PFSK-1 (cell line): Measurements from ENCODE around the gene GNB3.

Experiments used
- FOXP2 ChIP-seq: optimal IDR thresholded peaks from 2 replicates; pipeline ENCODE3; 2011; ENCODE audit warnings: borderline replicate concordance, control low read depth, inconsistent platforms; ENCODE audit not compliant: insufficient read depth; ENCODE audit errors: extremely low read length, extremely low read depth
- POLR2AphosphoS5 ChIP-seq: IDR thresholded peaks from 2 replicates; pipeline ENCODE4 v1.6.1; 2012; ENCODE audit warnings: low read depth, mild to moderate bottlenecking, control low read depth, low read length, moderate library complexity
- REST ChIP-seq, 2 experiments: IDR thresholded peaks; 2 replicates each; pipeline versions ENCODE4 v1.6.1 to v1.8.0; 2011 to 2012; ENCODE audit warnings: low read depth in 2 of 2, low read length in 2 of 2, control low read depth in 1 of 2, inconsistent platforms in 1 of 2, mild to moderate bottlenecking in 1 of 2, moderate library complexity in 1 of 2; ENCODE audit not compliant: insufficient read depth in 1 of 2
- SIN3A ChIP-seq: IDR thresholded peaks from 2 replicates; pipeline ENCODE4 v1.6.1; 2012; ENCODE audit warnings: mild to moderate bottlenecking, low read length, moderate library complexity, borderline replicate concordance; ENCODE audit not compliant: insufficient read depth
- TAF1 ChIP-seq: IDR thresholded peaks from 2 replicates; pipeline ENCODE4 v1.6.1; 2012; ENCODE audit warnings: low read length, control low read depth, borderline replicate concordance; ENCODE audit not compliant: insufficient read depth

Gene GNB3

DNA sequence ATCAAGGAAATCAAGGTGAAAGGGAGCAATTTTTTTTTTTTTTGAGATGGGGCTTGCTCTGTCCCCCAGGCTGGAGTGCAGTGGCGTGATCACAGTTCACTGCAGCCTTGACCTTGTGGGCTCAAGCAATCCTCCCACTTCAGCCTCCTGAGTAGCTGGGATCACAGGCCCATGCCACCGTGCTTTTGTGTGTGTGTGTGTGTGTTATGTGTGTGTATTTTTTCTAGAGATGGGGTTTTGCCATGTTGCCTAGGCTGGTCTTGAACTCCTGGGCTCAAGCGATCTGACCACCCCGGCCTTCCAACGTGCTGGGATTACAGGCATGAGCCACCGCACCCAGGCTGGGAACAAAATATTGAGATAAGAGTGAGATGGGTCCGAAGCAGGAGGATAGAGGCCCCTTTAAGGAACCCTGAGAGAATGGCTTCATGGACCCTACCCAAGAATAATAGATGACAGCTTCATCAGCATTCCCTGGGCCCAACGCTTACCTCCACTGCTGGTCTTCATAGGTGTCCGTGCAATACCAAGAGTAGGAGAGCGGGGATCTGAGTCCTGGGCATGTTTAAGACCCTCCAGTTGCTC is 9.3 kb downstream of the GNB3 start:
- no peak for TF ChIP-seq TAF1
- no peak for TF ChIP-seq FOXP2
- no peak for TF ChIP-seq REST (IDR thresholded peaks at IDR 0.05; ENCODE audit: insufficient read depth in 1 of 2, low read depth in 2 of 2, low read length in 2 of 2)
- no peak for TF ChIP-seq POLR2AphosphoS5
- TF ChIP-seq SIN3A, result no peak

DNA sequence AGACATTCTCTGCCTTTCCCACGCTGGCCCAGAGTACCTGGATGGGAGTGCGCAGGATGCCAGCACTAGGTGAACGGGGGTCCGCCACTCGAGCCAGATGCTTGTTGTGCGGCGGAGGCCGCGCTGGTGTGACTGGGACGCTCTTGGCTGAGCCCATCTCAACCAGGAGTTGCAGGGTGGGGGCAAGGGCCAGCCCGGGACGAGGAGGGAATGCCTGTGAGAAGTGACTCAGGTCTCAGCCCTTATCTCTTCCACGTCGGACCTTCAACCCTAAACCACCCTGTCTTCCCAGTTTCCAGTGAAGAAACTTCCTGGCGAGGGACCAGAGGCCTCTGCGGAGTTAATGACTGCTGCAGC is 10.0 kb downstream of the GNB3 start:
- TF ChIP-seq REST (IDR thresholded peaks at IDR 0.05; ENCODE audit: insufficient read depth in 1 of 2, low read depth in 2 of 2, low read length in 2 of 2), result no peak
- TF ChIP-seq FOXP2, result no peak
- no peak for TF ChIP-seq TAF1

GRCh38 chr12:6851153-6851920 is 10.6 kb downstream of the GNB3 start, which contains the start of gene CDCA3:
Gene CDCA3, minus strand, starts transcription at chr12:6851286. Its CDS starts 334 bp downstream, at chr12:6850952.
- TF ChIP-seq TAF1 (peak; percentile 67; the same call in 1 of the 2 replicates), REST (IDR thresholded peaks at IDR 0.05; ENCODE audit: insufficient read depth in 1 of 2, low read depth in 2 of 2, low read length in 2 of 2) (no peak), POLR2AphosphoS5 (peak; percentile 80; the same call in 1 of the 2 replicates), SIN3A (peak; percentile 97), FOXP2 (no peak)

- TF ChIP-seq FOXP2 (peak; percentile 82), TAF1 (no peak), REST (IDR thresholded peaks at IDR 0.05; ENCODE audit: insufficient read depth in 1 of 2, low read depth in 2 of 2, low read length in 2 of 2) (no peak), POLR2AphosphoS5 (peak; percentile 72)
These were observed 11.4 kb downstream of the GNB3 start, which contains the start of gene USP5 for GRCh38 chr12:6851921-6852650. Gene USP5, plus strand, starts transcription at chr12:6852150. Its CDS starts 30 bp downstream, at chr12:6852180.
